ENCODE results near the gene FIGLA.

DNA sequence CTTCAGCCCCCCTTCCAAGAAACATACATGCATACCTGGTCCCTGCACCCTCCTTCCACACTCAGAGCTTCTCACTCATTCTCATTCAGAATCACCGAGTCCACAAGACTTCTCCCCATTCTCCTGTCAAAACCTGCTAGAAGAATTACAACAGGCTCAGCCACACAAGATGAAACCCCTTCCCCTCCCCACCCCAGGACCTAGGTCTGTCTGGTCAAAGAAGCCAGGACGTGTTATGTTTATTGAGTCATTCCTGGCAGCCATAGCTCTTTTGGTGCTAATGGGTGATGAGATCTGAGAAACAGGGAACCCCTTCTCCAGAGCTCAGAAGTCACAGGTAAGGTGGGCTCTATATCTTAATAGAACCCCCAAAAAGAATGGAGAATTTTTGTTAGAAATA is 21.0 kb downstream of the FIGLA start:
- TF ChIP-seq CTCF (optimal IDR thresholded peaks at IDR 0.05 in 1 of 3, IDR thresholded peaks at IDR 0.05 in 1 of 3, conservative IDR thresholded peaks at IDR 0.05 in 1 of 3; ENCODE audit: extremely low read depth in 1 of 3, insufficient read depth in 2 of 3, low read length in 3 of 3) (no peak), EZH2 (IDR thresholded peaks at IDR 0.05; ENCODE audit: low read length) (no peak)
